Activated T-cell treated with anti-CD3 and anti-CD28 coated beads for 1 hour (primary cell): ENCODE results near the gene LCE2B.

Experiments
- DNase-seq: peaks from one replicate; pipeline ENCODE4 v3.0.0-alpha.2; 2020; ENCODE audit warnings: low read depth

The LCE2B gene

GRCh38 chr1:152735648-152736047 is 49.7 kb downstream of the LCE2B start:
- DNase-seq: no peak
